B cell (primary cell): ENCODE results near the gene ZBED5. TPM values are rescaled to one million over a fixed set of nuclear protein-coding genes. Genes with fewer than 3 reads are reported as not detected.

ENCODE experiments used
- ATAC-seq: fragments of 200-7000 bp; cut with Tn5 transposase; one replicate; pipeline ENCODE4 v1.10.0; 2021; ENCODE audit warnings: low read depth, mild to moderate bottlenecking, moderate number of reproducible peaks, moderate library complexity
- CTCF ChIA-PET: fragments of 350-600 bp; sonication (Branson Sonifier 250); formaldehyde crosslinking; loops from one replicate; lab custom pipeline; 2021; ENCODE audit warnings: antibody characterized with exemption, inconsistent platforms; lab: Charles Lee
- POLR2A ChIA-PET: fragments of 350-600 bp; sonication (Branson Sonifier 250); formaldehyde crosslinking; loops from one replicate; lab custom pipeline; 2021; ENCODE audit warnings: antibody characterized with exemption; lab: Charles Lee
- DNase-seq: peaks from one replicate; pipeline ENCODE4 v3.0.0; 2013
- H2AFZ ChIP-seq: 2 replicates; pipeline ENCODE4 v1.6.1; 2012; ENCODE audit warnings: mild to moderate bottlenecking, low read depth, low read length; ENCODE audit not compliant: insufficient read depth, poor library complexity, severe bottlenecking
- H3K27ac ChIP-seq, 2 donors: 1 replicate in 1 of 2; 2 replicates in 1 of 2; pipeline ENCODE4 v1.5.1; 2012 to 2013; ENCODE audit warnings: low read length in 2 of 2, mild to moderate bottlenecking in 2 of 2, moderate library complexity in 1 of 2
- H3K27me3 ChIP-seq, 4 experiments: fragments of 200-600 bp in 1 of 4; sonication (generic) in 1 of 4; replicated peaks in 1 of 4; 1 replicate in 2 of 4; 2 replicates in 2 of 4; pipeline versions ENCODE4 v1.6.1 to v1.7.0; 2013 to 2016; ENCODE audit warnings: low read length in 3 of 4, mild to moderate bottlenecking in 2 of 4, mixed read lengths in 1 of 4, moderate library complexity in 1 of 4; ENCODE audit not compliant: insufficient read depth in 4 of 4, control insufficient read depth in 3 of 4; ENCODE audit errors: control extremely low read depth in 1 of 4
- H3K36me3 ChIP-seq, 2 experiments: replicated peaks in 1 of 2; 1 replicate in 1 of 2; 2 replicates in 1 of 2; pipeline versions ENCODE4 v1.6.1 to v1.7.1; 2013; ENCODE audit warnings: low read length in 1 of 2; ENCODE audit not compliant: insufficient read depth in 2 of 2, control insufficient read depth in 1 of 2; ENCODE audit errors: control extremely low read depth in 1 of 2, extremely low read depth in 1 of 2
- H3K4me1 ChIP-seq, 2 donors: fragments of 200-600 bp in 1 of 2; sonication (generic) in 1 of 2; 1 replicate in 1 of 2; 2 replicates in 1 of 2; pipeline versions ENCODE4 v1.5.1 to v1.6.1; 2013 to 2017; ENCODE audit warnings: low read length in 2 of 2; ENCODE audit not compliant: control insufficient read depth in 2 of 2, insufficient read depth in 2 of 2
- H3K4me2 ChIP-seq: replicated peaks from 2 replicates; pipeline ENCODE3; 2012; ENCODE audit warnings: mild to moderate bottlenecking, low read depth, low read length; ENCODE audit not compliant: poor library complexity, severe bottlenecking
- H3K4me3 ChIP-seq, 5 experiments: fragments of 200-600 bp in 1 of 5; sonication (generic) in 1 of 5; 1 replicate in 3 of 5; 2 replicates in 2 of 5; pipeline versions ENCODE4 v1.5.1 to v1.7.0; 2011 to 2016; ENCODE audit warnings: low read length in 4 of 5, mild to moderate bottlenecking in 4 of 5, low read depth in 2 of 5, control low read depth in 1 of 5, moderate library complexity in 1 of 5; ENCODE audit not compliant: insufficient read depth in 1 of 5; ENCODE audit errors: control extremely low read depth in 1 of 5, extremely low read depth in 1 of 5
- H3K79me2 ChIP-seq: fragments of 200-600 bp; sonication (generic); one replicate; pipeline ENCODE4 v1.6.0; 2016; ENCODE audit warnings: low read length; ENCODE audit not compliant: control insufficient read depth, insufficient read depth
- H3K9ac ChIP-seq: fragments of 200-600 bp; sonication (generic); 2 replicates; pipeline ENCODE4 v1.6.1; 2017; ENCODE audit warnings: mild to moderate bottlenecking, low read length, moderate library complexity
- H3K9me3 ChIP-seq, 3 donors: one replicate each; pipeline versions ENCODE4 v1.6.1 to v1.7.1; 2013; ENCODE audit warnings: low read length in 2 of 3; ENCODE audit not compliant: control insufficient read depth in 2 of 3, insufficient read depth in 1 of 3; ENCODE audit errors: control extremely low read depth in 1 of 3
- H4K20me1 ChIP-seq: 2 replicates; pipeline ENCODE4 v1.6.0; 2012; ENCODE audit warnings: mild to moderate bottlenecking, low read length; ENCODE audit not compliant: insufficient read depth, control insufficient read depth, poor library complexity, severe bottlenecking
- H3K27ac Mint-ChIP-seq: one replicate; pipeline ENCODE4 v1.8.0; 2021; ENCODE audit warnings: mixed read lengths
- H3K27me3 Mint-ChIP-seq: one replicate; pipeline ENCODE4 v1.8.0; 2021; ENCODE audit warnings: mixed read lengths
- H3K4me1 Mint-ChIP-seq: one replicate; pipeline ENCODE4 v1.8.0; 2021; ENCODE audit warnings: mixed read lengths
- H3K4me3 Mint-ChIP-seq: one replicate; pipeline ENCODE4 v1.8.0; 2021; ENCODE audit warnings: mixed read lengths
- H3K9me3 Mint-ChIP-seq: one replicate; pipeline ENCODE4 v1.8.0; 2022; ENCODE audit warnings: mixed read lengths; ENCODE audit not compliant: insufficient read depth
- EZH2 ChIP-seq: IDR thresholded peaks from 2 replicates; pipeline ENCODE4 v1.6.1; 2012; ENCODE audit warnings: borderline replicate concordance, low read depth, mild to moderate bottlenecking, moderate library complexity, low read length; ENCODE audit not compliant: insufficient read depth, poor library complexity, severe bottlenecking
- WGBS: methylation state at CpG from one replicate; pipeline ENCODE4 v1.1.5; 2013; ENCODE audit warnings: missing lambda C conversion rate; ENCODE audit not compliant: insufficient coverage; 5-methylcytosine and 5-hydroxymethylcytosine counted together
- intact Hi-C: fragments of 100-400 bp; cut with micrococcal nuclease; formaldehyde crosslinking; loops from one replicate; pipeline ENCODE4 v1.10.0; 2022
- polyA minus RNA-seq: library from RNA; depleted of rRNA, polyadenylated mRNA; stranded (reverse); fragments of >200 nt; gene quantifications from 2 replicates; pipeline ENCODE4 v1.2.3, GENCODE V29; 2012
- polyA plus RNA-seq: library from polyadenylated mRNA; depleted of rRNA; stranded (reverse); fragments of >200 nt; gene quantifications from 2 replicates; pipeline ENCODE4 v1.2.3, GENCODE V29; 2012
- total RNA-seq, 2 donors: library from RNA; stranded (reverse); fragments of 120-200 nt in 1 of 2; gene quantifications; 1 replicate in 1 of 2; 2 replicates in 1 of 2; pipeline versions ENCODE4 v1.2.3 to v1.2.4, GENCODE V29; 2013 to 2022
- TF ChIP-seq, protein P1 (sequence below): fragments of 200-600 bp; IDR thresholded peaks from one replicate; pipeline ENCODE4 v1.8.0; 2022; ENCODE audit warnings: antibody characterized with exemption, mild to moderate bottlenecking

The ZBED5 gene
- total RNA-seq (168 and 178 TPM in 2 replicates), polyA plus RNA-seq (66.6 and 98.1 TPM in 2 replicates), polyA minus RNA-seq (25.8 and 53.7 TPM in 2 replicates)
- 104 TPM for total RNA-seq (2013)

DNA sequence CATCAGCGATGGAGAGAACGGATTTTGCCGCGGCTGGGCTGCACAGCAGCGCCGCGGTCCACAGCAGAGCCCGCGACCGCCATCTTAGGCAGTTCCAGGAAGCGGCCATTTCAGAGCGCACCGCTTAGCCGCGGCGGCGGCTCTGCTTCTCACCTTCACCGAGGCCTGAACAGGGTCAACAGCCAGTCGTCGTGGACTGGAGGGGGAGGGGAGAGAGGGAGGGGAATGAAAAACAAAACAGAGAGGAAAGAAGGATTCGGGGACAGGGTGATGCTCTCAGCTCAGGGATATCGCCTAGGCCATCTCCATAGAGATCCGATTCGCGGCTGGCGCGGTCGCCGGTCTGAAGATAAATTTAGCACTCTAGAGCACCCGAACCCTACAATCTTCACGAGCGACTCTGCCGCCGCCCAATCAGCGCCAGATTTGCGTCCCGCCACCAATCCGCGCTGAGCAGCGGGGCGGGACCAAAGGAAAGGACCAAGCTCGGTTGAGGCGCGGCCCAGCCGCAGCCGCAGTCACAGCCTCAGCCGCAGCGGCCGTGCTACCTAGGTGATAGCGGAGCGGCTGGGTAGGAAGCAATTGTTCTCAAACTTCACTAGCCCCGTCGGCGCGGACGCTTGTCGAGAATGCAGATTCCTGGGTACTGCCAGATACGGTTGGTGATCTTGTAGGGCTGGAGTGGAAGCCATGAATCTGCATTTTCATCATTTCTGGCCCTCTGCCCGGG is at the start of gene ZBED5:
Gene ZBED5, minus strand, starts transcription at position 345 of the 730 bp plus-strand sequence. CDS start 3,108 bp downstream, outside the sequence.
- WGBS, result under 1% methylated on average over 59 of the region's 59 CpGs
- Mint-ChIP-seq H3K27ac (peak within 1 kb of the TSS; percentile 99), H3K9me3 (no peaks in the 10 kb centered on the region), H3K4me1 (peaks cover 40% of the 10 kb centered on the region), H3K27me3 (no peaks in the 10 kb centered on the region), H3K4me3 (peak within 1 kb of the TSS; percentile 98)
- peak within 1 kb of the TSS; percentile 94 for H3K9ac ChIP-seq
- DNase-seq (peak; percentile 98), ATAC-seq (peak; percentile 87)
- H3K27ac ChIP-seq, result peak within 1 kb of the TSS; percentile 90 to 98
- peaks cover 21 to 23% of the 10 kb centered on the region in 2 donors for H3K4me1 ChIP-seq
- H3K4me3 ChIP-seq, result peak within 1 kb of the TSS; percentile 68 to 98 (median 95)
- H3K4me2 ChIP-seq, result peak within 1 kb of the TSS; percentile 82
- no peaks in the 10 kb centered on the region for H3K9me3 ChIP-seq
- H3K36me3 ChIP-seq, result peaks cover 5 to 27% of the 10 kb centered on the region in 2 experiments
- ChIA-PET POLR2A (interaction anchor here (0.5 to 6.7 kb wide), 14 partner anchors 9 to 1399 kb away, joined by 3 to 147 read pairs (median 5); partner anchors contain the start of genes AMPD3, CTR9, EIF4G2 and RNF141), CTCF (interaction anchor here (0.7 to 3.2 kb wide), 8 partner anchors 15 to 118 kb away, joined by 3 to 27 read pairs (median 4); partner anchors contain the start of gene EIF4G2)
- no peak for TF ChIP-seq EZH2
- TF ChIP-seq, protein P1, sequence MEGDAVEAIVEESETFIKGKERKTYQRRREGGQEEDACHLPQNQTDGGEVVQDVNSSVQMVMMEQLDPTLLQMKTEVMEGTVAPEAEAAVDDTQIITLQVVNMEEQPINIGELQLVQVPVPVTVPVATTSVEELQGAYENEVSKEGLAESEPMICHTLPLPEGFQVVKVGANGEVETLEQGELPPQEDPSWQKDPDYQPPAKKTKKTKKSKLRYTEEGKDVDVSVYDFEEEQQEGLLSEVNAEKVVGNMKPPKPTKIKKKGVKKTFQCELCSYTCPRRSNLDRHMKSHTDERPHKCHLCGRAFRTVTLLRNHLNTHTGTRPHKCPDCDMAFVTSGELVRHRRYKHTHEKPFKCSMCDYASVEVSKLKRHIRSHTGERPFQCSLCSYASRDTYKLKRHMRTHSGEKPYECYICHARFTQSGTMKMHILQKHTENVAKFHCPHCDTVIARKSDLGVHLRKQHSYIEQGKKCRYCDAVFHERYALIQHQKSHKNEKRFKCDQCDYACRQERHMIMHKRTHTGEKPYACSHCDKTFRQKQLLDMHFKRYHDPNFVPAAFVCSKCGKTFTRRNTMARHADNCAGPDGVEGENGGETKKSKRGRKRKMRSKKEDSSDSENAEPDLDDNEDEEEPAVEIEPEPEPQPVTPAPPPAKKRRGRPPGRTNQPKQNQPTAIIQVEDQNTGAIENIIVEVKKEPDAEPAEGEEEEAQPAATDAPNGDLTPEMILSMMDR, result no peak
- peak within 1 kb of the TSS; percentile 79 for H2AFZ ChIP-seq
- intact Hi-C loops, result loop anchor here (1.0 to 10.0 kb wide), 8 partner anchors 20 to 1286 kb away; partner anchors contain the start of genes CTR9, EIF4G2 and WEE1
- H4K20me1 ChIP-seq, result no peaks in the 10 kb centered on the region
- no peaks in the 10 kb centered on the region for H3K27me3 ChIP-seq
- peaks cover 79% of the 10 kb centered on the region for H3K79me2 ChIP-seq
